ENCODE data around the gene TEPSIN.

The TEPSIN gene

DNA sequence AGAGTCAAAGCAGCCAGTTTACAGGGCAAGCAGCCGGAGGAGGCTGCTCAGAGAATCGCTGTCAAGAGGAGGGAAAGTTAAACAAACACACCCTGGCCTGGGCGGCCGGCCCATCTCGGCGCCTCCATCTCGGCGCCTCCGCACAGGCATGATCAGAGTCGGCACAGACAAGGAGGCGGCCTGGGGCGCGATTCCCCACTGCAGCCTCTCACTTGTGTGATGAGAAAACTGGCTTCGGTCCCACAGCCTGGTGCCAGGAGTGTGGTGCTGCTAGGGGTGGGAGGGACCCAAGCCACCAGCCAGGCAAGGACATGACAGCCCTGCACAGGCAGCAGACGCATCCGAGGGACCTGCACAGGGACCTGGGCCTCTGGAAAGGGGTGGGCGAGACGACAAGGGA lies 38.6 kb upstream of the TEPSIN start:
- ATAC-seq (ENCODE audit: insufficient read depth, low read depth) (no peak), DNase-seq (no peak)
- Histone ChIP-seq H4K20me1 (ENCODE audit: insufficient read depth, low read length) (peaks cover 15% of the 10 kb centered on the region), H3K4me1 (ENCODE audit: insufficient read depth, low read length) (no peaks in the 10 kb centered on the region), H3K9ac (ENCODE audit: low read depth, low read length) (no peak overlapping the region), H3K79me2 (ENCODE audit: insufficient read depth, low read length) (peaks cover 3% of the 10 kb centered on the region; the same call in 1 of the 2 replicates), H3K4me2 (ENCODE audit: insufficient read depth, low read length) (no peak overlapping the region), H3K27ac (ENCODE audit: low read length) (no peak overlapping the region), H3K9me3 (ENCODE audit: insufficient read depth, low read length, severe bottlenecking) (no peaks in the 10 kb centered on the region), H3K36me3 (ENCODE audit: insufficient read depth, low read length) (peaks cover 89% of the 10 kb centered on the region), H3K27me3 (ENCODE audit: insufficient read depth, low read length, poor library complexity) (no peaks in the 10 kb centered on the region), H2AFZ (ENCODE audit: low read depth, low read length) (no peak overlapping the region), H3K4me3 (ENCODE audit: low read depth in 1 of 2, low read length in 2 of 2) (no peak overlapping the region)
- TF ChIP-seq, protein P1, sequence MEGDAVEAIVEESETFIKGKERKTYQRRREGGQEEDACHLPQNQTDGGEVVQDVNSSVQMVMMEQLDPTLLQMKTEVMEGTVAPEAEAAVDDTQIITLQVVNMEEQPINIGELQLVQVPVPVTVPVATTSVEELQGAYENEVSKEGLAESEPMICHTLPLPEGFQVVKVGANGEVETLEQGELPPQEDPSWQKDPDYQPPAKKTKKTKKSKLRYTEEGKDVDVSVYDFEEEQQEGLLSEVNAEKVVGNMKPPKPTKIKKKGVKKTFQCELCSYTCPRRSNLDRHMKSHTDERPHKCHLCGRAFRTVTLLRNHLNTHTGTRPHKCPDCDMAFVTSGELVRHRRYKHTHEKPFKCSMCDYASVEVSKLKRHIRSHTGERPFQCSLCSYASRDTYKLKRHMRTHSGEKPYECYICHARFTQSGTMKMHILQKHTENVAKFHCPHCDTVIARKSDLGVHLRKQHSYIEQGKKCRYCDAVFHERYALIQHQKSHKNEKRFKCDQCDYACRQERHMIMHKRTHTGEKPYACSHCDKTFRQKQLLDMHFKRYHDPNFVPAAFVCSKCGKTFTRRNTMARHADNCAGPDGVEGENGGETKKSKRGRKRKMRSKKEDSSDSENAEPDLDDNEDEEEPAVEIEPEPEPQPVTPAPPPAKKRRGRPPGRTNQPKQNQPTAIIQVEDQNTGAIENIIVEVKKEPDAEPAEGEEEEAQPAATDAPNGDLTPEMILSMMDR (IDR thresholded peaks at IDR 0.05; ENCODE audit: borderline replicate concordance, extremely low read depth, low read length, poor library complexity, severe bottlenecking) = no peak
- TF ChIP-seq EZH2 (IDR thresholded peaks at IDR 0.05; ENCODE audit: borderline replicate concordance, low read depth, low read length, severe bottlenecking) = no peak

DNA sequence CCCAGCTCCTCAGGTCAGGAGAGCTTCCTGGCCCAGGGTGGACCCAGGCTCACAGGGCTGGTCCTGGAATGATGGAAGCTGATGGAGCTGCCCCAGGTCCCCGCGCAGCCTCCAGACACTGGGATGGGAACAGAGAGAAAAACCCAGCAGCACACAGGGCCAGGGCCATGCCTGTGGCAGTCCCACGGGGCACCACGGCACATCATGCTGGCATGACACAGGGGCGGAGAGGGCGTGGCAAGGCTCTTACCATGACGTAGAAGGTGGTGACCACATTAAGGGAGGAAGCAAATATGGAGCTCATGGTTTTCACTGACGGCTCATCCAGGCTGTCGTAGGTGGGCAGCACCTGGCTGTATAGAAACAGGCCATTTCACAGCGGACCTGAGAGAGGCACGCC lies 37.9 kb upstream of the TEPSIN start:
- Histone ChIP-seq H3K27ac (ENCODE audit: low read length) (no peak overlapping the region), H3K9ac (ENCODE audit: low read depth, low read length) (no peak overlapping the region), H3K36me3 (ENCODE audit: insufficient read depth, low read length) (peaks cover 84% of the 10 kb centered on the region), H3K4me3 (ENCODE audit: low read depth in 1 of 2, low read length in 2 of 2) (no peak overlapping the region), H3K4me2 (ENCODE audit: insufficient read depth, low read length) (no peak overlapping the region), H3K79me2 (ENCODE audit: insufficient read depth, low read length) (peaks cover 3% of the 10 kb centered on the region; the same call in 1 of the 2 replicates), H3K27me3 (ENCODE audit: insufficient read depth, low read length, poor library complexity) (no peaks in the 10 kb centered on the region), H3K4me1 (ENCODE audit: insufficient read depth, low read length) (no peaks in the 10 kb centered on the region), H2AFZ (ENCODE audit: low read depth, low read length) (no peak overlapping the region), H4K20me1 (ENCODE audit: insufficient read depth, low read length) (peaks cover 15% of the 10 kb centered on the region), H3K9me3 (ENCODE audit: insufficient read depth, low read length, severe bottlenecking) (no peaks in the 10 kb centered on the region)
- no peak for ATAC-seq (ENCODE audit: insufficient read depth, low read depth)
- TF ChIP-seq, protein P1 (IDR thresholded peaks at IDR 0.05; ENCODE audit: borderline replicate concordance, extremely low read depth, low read length, poor library complexity, severe bottlenecking) = no peak
- no peak for TF ChIP-seq EZH2 (IDR thresholded peaks at IDR 0.05; ENCODE audit: borderline replicate concordance, low read depth, low read length, severe bottlenecking)
- no peak for DNase-seq

DNA sequence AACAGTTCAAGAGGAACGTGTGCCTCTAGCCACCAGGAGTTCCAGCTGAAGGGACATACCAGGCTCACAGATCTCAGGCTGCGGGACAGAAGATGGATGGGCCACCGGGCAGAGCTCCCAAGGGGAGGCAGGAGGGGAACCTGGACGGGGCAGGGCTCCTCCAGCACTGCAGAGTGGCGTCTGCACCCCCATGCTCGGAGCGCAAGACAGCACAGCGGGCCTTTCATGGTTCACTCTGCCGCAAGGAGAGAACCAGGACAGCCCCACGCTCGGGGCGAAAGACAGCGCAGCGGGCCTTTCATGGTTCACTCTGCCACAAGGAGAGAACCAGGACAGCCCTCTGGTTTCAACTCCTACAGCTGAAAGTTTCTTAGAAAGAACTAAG lies 35.6 kb upstream of the TEPSIN start:
- Histone ChIP-seq H3K27me3 (ENCODE audit: insufficient read depth, low read length, poor library complexity) (no peaks in the 10 kb centered on the region), H3K9ac (ENCODE audit: low read depth, low read length) (no peak overlapping the region), H2AFZ (ENCODE audit: low read depth, low read length) (no peak overlapping the region), H4K20me1 (ENCODE audit: insufficient read depth, low read length) (peaks cover 14% of the 10 kb centered on the region), H3K4me3 (ENCODE audit: low read depth in 1 of 2, low read length in 2 of 2) (no peak overlapping the region), H3K4me1 (ENCODE audit: insufficient read depth, low read length) (no peaks in the 10 kb centered on the region), H3K4me2 (ENCODE audit: insufficient read depth, low read length) (no peak overlapping the region), H3K27ac (ENCODE audit: low read length) (no peak overlapping the region), H3K79me2 (ENCODE audit: insufficient read depth, low read length) (peaks cover 3% of the 10 kb centered on the region; the same call in 1 of the 2 replicates), H3K36me3 (ENCODE audit: insufficient read depth, low read length) (peaks cover 87% of the 10 kb centered on the region), H3K9me3 (ENCODE audit: insufficient read depth, low read length, severe bottlenecking) (no peaks in the 10 kb centered on the region)
- TF ChIP-seq EZH2 (IDR thresholded peaks at IDR 0.05; ENCODE audit: borderline replicate concordance, low read depth, low read length, severe bottlenecking) = no peak
- TF ChIP-seq, protein P1 (IDR thresholded peaks at IDR 0.05; ENCODE audit: borderline replicate concordance, extremely low read depth, low read length, poor library complexity, severe bottlenecking) = no peak
- no peak for DNase-seq
- no peak for ATAC-seq (ENCODE audit: insufficient read depth, low read depth)

Measured in DND-41 (cell line).